HepG2 (cell line): ENCODE results near the gene NAPEPLD.
"Not testable (repeated sequence)": the region's sequence is repeated elsewhere in the genome, so short reads cannot be mapped to it uniquely, and the experiment has no call there.

Experiments
- CREB3 ChIP-seq: sonication (generic); formaldehyde crosslinking; IDR thresholded peaks from 2 replicates; pipeline ENCODE4 v1.5.0; 2020; ENCODE audit warnings: missing genetic modification reagents
- TF ChIP-seq, protein P1 (sequence below): sonication (generic); formaldehyde crosslinking; IDR thresholded peaks from 2 replicates; pipeline ENCODE4 v1.5.0; 2020; ENCODE audit warnings: missing genetic modification reagents

GRCh38 chr7:103092321-103092720 lies 56.6 kb downstream of the NAPEPLD start:
- TF ChIP-seq CREB3 (CRISPR knock-in tag): not testable (repeated sequence)
- TF ChIP-seq, protein P1, sequence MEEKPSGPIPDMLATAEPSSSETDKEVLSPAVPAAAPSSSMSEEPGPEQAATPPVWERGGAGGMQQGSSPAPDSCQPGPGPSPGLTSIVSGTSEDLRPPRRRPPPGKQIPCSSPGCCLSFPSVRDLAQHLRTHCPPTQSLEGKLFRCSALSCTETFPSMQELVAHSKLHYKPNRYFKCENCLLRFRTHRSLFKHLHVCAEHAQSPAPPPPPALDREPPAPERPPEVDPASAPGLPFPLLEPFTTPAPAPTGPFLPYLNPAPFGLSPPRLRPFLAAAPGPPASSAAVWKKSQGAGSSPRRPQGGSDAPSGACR: not testable (repeated sequence)
